ENCODE results near the gene PNPLA7. TPM values are rescaled to one million over a fixed set of nuclear protein-coding genes. Genes with fewer than 3 reads are reported as not detected.

The PNPLA7 gene
- total RNA-seq, 1 donor from 2014 or later = 13.5 TPM

- intact Hi-C loops (cut with DNase I) = loop anchor here (1.0 to 5.0 kb wide), 3 partner anchors 12 to 38 kb away; partner anchors contain the start of genes ARRDC1, DPH7, MRPL41 and PNPLA7
- Histone ChIP-seq H3K4me3 (peak overlapping the region; percentile 58 to 90), H3K27me3 (no peaks in the 10 kb centered on the region), H3K27ac (no peak overlapping the region), H3K9me3 (no peaks in the 10 kb centered on the region), H3K4me1 (peaks cover 7 to 14% of the 10 kb centered on the region in 2 donors), H3K36me3 (peaks cover 27 to 28% of the 10 kb centered on the region in 2 donors)
- no peak for TF ChIP-seq CTCF (IDR thresholded peaks at IDR 0.05)
- DNase-seq (ENCODE audit: low spot score in 2 of 2) = no peak
Measured at GRCh38 chr9:137590123-137590468, 39.9 kb upstream of the PNPLA7 start.

- Histone ChIP-seq H3K4me1 (peaks cover 7 to 14% of the 10 kb centered on the region in 2 donors), H3K4me3 (peak overlapping the region; percentile 58 to 90), H3K27ac (no peak overlapping the region), H3K9me3 (no peaks in the 10 kb centered on the region), H3K36me3 (peaks cover 27 to 28% of the 10 kb centered on the region in 2 donors), H3K27me3 (no peaks in the 10 kb centered on the region)
- intact Hi-C loops (cut with DNase I) = loop anchor here (1.0 to 5.0 kb wide), 3 partner anchors 11 to 37 kb away; partner anchors contain the start of genes ARRDC1, DPH7, MRPL41 and PNPLA7
- DNase-seq (ENCODE audit: low spot score in 2 of 2) = no peak
- TF ChIP-seq CTCF (IDR thresholded peaks at IDR 0.05) = no peak
Measured at GRCh38 chr9:137589441-137590122, 39.4 kb upstream of the PNPLA7 start.

GRCh38 chr9:137588891-137589290, 38.7 kb upstream of the PNPLA7 start:
- intact Hi-C loops (cut with DNase I) = no loop called here
- no peaks in the 10 kb centered on the region for H3K9me3 ChIP-seq
- TF ChIP-seq CTCF (IDR thresholded peaks at IDR 0.05) = no peak

GRCh38 chr9:137588311-137588710, 38.1 kb upstream of the PNPLA7 start:
- Histone ChIP-seq H3K27me3 (no peaks in the 10 kb centered on the region), H3K36me3 (peaks cover 27 to 34% of the 10 kb centered on the region in 2 donors), H3K4me1 (peaks cover 7 to 14% of the 10 kb centered on the region in 2 donors), H3K9me3 (no peaks in the 10 kb centered on the region), H3K4me3 (no peak overlapping the region), H3K27ac (no peak overlapping the region)
- TF ChIP-seq CTCF (IDR thresholded peaks at IDR 0.05) = no peak
- DNase-seq (ENCODE audit: low spot score in 2 of 2) = no peak
- intact Hi-C loops (cut with DNase I) = no loop called here

More at GRCh38 chr9:137588891-137589290, 38.7 kb upstream of the PNPLA7 start:
- H3K36me3 ChIP-seq = peaks cover 27 to 28% of the 10 kb centered on the region in 2 donors
- peaks cover 7 to 14% of the 10 kb centered on the region in 2 donors for H3K4me1 ChIP-seq
- no peak overlapping the region for H3K27ac ChIP-seq
- DNase-seq (ENCODE audit: low spot score in 2 of 2) = no peak
- H3K27me3 ChIP-seq = no peaks in the 10 kb centered on the region
- H3K4me3 ChIP-seq = peak overlapping the region in 1 of 2 donors; percentile 90

GRCh38 chr9:137586854-137587253, 36.7 kb upstream of the PNPLA7 start:
- TF ChIP-seq CTCF (IDR thresholded peaks at IDR 0.05) = no peak
- Histone ChIP-seq H3K27ac (no peak overlapping the region), H3K27me3 (no peaks in the 10 kb centered on the region), H3K9me3 (no peaks in the 10 kb centered on the region), H3K36me3 (peaks cover 32 to 49% of the 10 kb centered on the region in 2 donors), H3K4me1 (peaks cover 7 to 14% of the 10 kb centered on the region in 2 donors), H3K4me3 (no peak overlapping the region)
- DNase-seq (ENCODE audit: low spot score in 2 of 2) = no peak
- intact Hi-C loops (cut with DNase I) = no loop called here

All from ascending aorta (tissue), 2 donors.